ENCODE data around the gene MRPS35.

GRCh38 chr12:27778206-27778605 is 67.6 kb downstream of the MRPS35 start:
- no peak for TF ChIP-seq CTCF (IDR thresholded peaks at IDR 0.05)
- no peak for TF ChIP-seq POLR2A (IDR thresholded peaks at IDR 0.05)

All from gastroesophageal sphincter (tissue), 3 donors.